A673 (cell line): ENCODE results near the gene MAP4K4. TPM values are rescaled to one million over a fixed set of nuclear protein-coding genes. Genes with fewer than 3 reads are reported as not detected.

Experiments used
- BruUV-seq: library from RNA; stranded (reverse); fragments of 400-500 nt; replicated peaks from 2 replicates; lab custom pipeline; 2021; lab: Mats Ljungman, UMichigan
- CTCF ChIA-PET: fragments of 300-600 bp; sonication (Branson Sonifier 250); formaldehyde crosslinking; loops from one replicate; lab custom pipeline; 2022; ENCODE audit warnings: antibody characterized with exemption; lab: Charles Lee
- POLR2A ChIA-PET: fragments of 300-600 bp; sonication (Branson Sonifier 250); formaldehyde crosslinking; loops from one replicate; lab custom pipeline; 2022; ENCODE audit warnings: antibody characterized with exemption; ENCODE audit not compliant: low non-redundant PET; lab: Charles Lee
- DNase-seq: peaks from one replicate; pipeline ENCODE4 v3.0.0-alpha.2; 2015; ENCODE audit warnings: low spot score
- H3K27ac ChIP-seq: fragments of 200-600 bp; sonication (generic); 2 replicates; pipeline ENCODE4 v1.5.1; 2016; ENCODE audit warnings: mixed run types, low read depth, mild to moderate bottlenecking, mixed read lengths, antibody characterized with exemption, low read length; ENCODE audit not compliant: poor library complexity, severe bottlenecking
- H3K27me3 ChIP-seq: fragments of 200-600 bp; sonication (generic); replicated peaks from 2 replicates; pipeline ENCODE4 v1.6.1; 2017; ENCODE audit warnings: mixed run types, low read depth, mild to moderate bottlenecking, mixed read lengths, antibody characterized with exemption, low read length; ENCODE audit not compliant: insufficient read depth, poor library complexity
- H3K36me3 ChIP-seq: fragments of 200-600 bp; sonication (generic); 2 replicates; pipeline ENCODE4 v1.6.1; 2016; ENCODE audit warnings: mixed run types, mild to moderate bottlenecking, mixed read lengths, antibody characterized with exemption, low read length; ENCODE audit not compliant: insufficient read depth, poor library complexity, severe bottlenecking
- H3K4me1 ChIP-seq: fragments of 200-600 bp; sonication (generic); 2 replicates; pipeline ENCODE4 v1.6.1; 2017; ENCODE audit warnings: mixed run types, mild to moderate bottlenecking, mixed read lengths, antibody characterized with exemption, low read length; ENCODE audit not compliant: insufficient read depth, poor library complexity, severe bottlenecking
- H3K4me3 ChIP-seq: fragments of 200-600 bp; sonication (generic); 2 replicates; pipeline ENCODE4 v1.5.1; 2016; ENCODE audit warnings: low read depth, mixed run types, mild to moderate bottlenecking, mixed read lengths, low read length; ENCODE audit not compliant: poor library complexity, severe bottlenecking
- H3K9me3 ChIP-seq: fragments of 200-600 bp; sonication (generic); 2 replicates; pipeline ENCODE4 v1.6.1; 2016; ENCODE audit warnings: mixed run types, low read depth, mild to moderate bottlenecking, mixed read lengths, antibody characterized with exemption, low read length; ENCODE audit not compliant: poor library complexity, severe bottlenecking
- EZH2 ChIP-seq: fragments of 200-600 bp; sonication (generic); IDR thresholded peaks from 2 replicates; pipeline ENCODE4 v1.6.1; 2017; ENCODE audit warnings: borderline replicate concordance, low read depth, mild to moderate bottlenecking, mixed read lengths, antibody characterized with exemption, low read length; ENCODE audit not compliant: poor library complexity, severe bottlenecking
- intact Hi-C: fragments of 100-400 bp; cut with micrococcal nuclease; formaldehyde crosslinking; loops from one replicate; pipeline ENCODE4 v1.10.0; 2022; ENCODE audit not compliant: unreplicated experiment
- total RNA-seq: library from RNA; stranded (reverse); gene quantifications from 2 replicates; pipeline ENCODE4 v1.2.3, GENCODE V29; 2021
- TF ChIP-seq, protein P1 (sequence below): fragments of 300-800, 200-600 bp; sonication (generic); conservative IDR thresholded peaks from 2 replicates; pipeline ENCODE4 v1.5.1; 2017; ENCODE audit warnings: low read depth, mild to moderate bottlenecking, antibody characterized with exemption, low read length, moderate library complexity, mixed read lengths

Gene MAP4K4
- total RNA-seq, 1 experiment from 2014 or later: 157 TPM

DNA sequence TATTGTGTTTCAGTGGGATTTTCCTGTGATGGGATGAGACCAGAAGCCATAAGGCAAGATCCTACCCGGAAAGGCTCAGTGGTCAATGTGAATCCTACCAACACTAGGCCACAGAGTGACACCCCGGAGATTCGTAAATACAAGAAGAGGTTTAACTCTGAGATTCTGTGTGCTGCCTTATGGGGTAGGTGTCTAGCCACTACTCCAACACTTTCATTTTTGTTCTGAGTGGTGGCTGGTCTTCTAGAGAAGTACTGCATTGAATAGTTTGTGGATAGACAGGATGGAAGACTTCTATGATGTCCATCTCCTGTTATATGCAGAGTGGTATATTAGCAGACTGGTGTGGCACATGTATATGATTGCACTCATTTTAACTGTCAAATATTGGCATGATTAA, 176.6 kb downstream of the MAP4K4 start:
- Histone ChIP-seq H3K9me3 (no peaks in the 10 kb centered on the region), H3K4me3 (no peak overlapping the region), H3K36me3 (peaks cover 90% of the 10 kb centered on the region), H3K27ac (no peak overlapping the region), H3K4me1 (no peaks in the 10 kb centered on the region), H3K27me3 (no peaks in the 10 kb centered on the region)
- ChIA-PET CTCF (no interaction called here), POLR2A (no interaction called here)
- no TSS peak for BruUV-seq
- intact Hi-C loops: loop anchor here (10.0 kb wide), 1 partner anchor 459 kb away; no protein-coding TSS in a partner anchor
- no peak for DNase-seq
- no peak for TF ChIP-seq EZH2
- TF ChIP-seq, protein P1, sequence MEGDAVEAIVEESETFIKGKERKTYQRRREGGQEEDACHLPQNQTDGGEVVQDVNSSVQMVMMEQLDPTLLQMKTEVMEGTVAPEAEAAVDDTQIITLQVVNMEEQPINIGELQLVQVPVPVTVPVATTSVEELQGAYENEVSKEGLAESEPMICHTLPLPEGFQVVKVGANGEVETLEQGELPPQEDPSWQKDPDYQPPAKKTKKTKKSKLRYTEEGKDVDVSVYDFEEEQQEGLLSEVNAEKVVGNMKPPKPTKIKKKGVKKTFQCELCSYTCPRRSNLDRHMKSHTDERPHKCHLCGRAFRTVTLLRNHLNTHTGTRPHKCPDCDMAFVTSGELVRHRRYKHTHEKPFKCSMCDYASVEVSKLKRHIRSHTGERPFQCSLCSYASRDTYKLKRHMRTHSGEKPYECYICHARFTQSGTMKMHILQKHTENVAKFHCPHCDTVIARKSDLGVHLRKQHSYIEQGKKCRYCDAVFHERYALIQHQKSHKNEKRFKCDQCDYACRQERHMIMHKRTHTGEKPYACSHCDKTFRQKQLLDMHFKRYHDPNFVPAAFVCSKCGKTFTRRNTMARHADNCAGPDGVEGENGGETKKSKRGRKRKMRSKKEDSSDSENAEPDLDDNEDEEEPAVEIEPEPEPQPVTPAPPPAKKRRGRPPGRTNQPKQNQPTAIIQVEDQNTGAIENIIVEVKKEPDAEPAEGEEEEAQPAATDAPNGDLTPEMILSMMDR: no peak

DNA sequence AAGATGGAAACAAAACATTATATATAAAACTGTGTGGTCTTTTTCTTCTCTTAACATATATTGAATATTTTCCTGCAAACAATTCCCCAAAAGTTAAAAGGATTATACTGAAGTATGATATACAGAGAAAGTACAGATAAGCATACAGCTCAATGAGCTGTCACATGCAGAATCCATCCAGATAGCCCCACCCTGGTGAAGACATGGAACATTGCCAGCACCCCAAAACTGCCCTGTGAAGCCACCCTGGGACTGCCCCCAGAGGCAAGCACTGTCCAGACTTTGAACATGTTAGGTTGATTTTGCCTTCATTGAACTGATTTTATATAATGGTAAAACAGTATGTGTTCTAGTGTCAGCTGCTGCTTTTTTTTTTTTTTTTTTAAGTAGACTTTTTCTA, 182.0 kb downstream of the MAP4K4 start:
- H3K9me3 ChIP-seq: no peaks in the 10 kb centered on the region
- peaks cover 58% of the 10 kb centered on the region for H3K36me3 ChIP-seq
- no TSS peak for BruUV-seq
- TF ChIP-seq, protein P1: no peak
- no peak for TF ChIP-seq EZH2
- DNase-seq: no peak
- no peak overlapping the region for H3K27ac ChIP-seq
- intact Hi-C loops: loop anchor here (10.0 kb wide), 1 partner anchor 465 kb away; no protein-coding TSS in a partner anchor
- H3K27me3 ChIP-seq: no peaks in the 10 kb centered on the region
- no peak overlapping the region for H3K4me3 ChIP-seq
- ChIA-PET CTCF (interaction anchor here (0.6 kb wide), 1 partner anchor 48 kb away, joined by 4 read pairs; no protein-coding TSS in a partner anchor), POLR2A (interaction anchor here (0.5 to 0.6 kb wide), 2 partner anchors 42 to 379 kb away, joined by 5 read pairs; no protein-coding TSS in a partner anchor)
- H3K4me1 ChIP-seq: peaks cover 28% of the 10 kb centered on the region

DNA sequence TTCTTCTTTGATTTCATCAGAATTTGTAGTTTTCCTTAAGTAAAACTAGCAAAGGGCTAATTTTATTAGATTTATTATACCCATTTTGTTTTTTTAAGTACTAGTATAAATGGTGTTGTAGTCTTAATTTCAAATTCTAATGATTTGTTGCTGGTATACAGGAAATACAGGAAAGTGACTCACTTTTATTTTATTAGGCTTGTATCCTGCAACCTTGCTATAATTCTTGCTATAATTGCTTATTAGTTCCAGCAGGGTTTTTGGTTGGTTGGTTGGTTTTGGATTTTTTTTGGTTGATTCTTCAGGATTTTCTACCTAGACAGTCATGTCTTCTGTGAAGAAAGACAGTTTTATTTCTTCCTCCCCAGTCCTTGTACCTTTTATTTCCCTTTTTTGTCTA, 183.6 kb downstream of the MAP4K4 start:
- TF ChIP-seq EZH2: no peak
- Histone ChIP-seq H3K4me3 (no peak overlapping the region), H3K27me3 (no peaks in the 10 kb centered on the region), H3K27ac (peak overlapping the region; percentile 11), H3K4me1 (peaks cover 29% of the 10 kb centered on the region), H3K36me3 (peaks cover 47% of the 10 kb centered on the region), H3K9me3 (no peaks in the 10 kb centered on the region)
- POLR2A ChIA-PET: interaction anchor here (0.6 kb wide), 1 partner anchor 17 kb away, joined by 5 read pairs; no protein-coding TSS in a partner anchor
- BruUV-seq: no TSS peak
- DNase-seq: peak; percentile 80
- intact Hi-C loops: loop anchor here (5.0 to 10.0 kb wide), 3 partner anchors 101 to 564 kb away; no protein-coding TSS in a partner anchor
- CTCF ChIA-PET: no interaction called here

DNA sequence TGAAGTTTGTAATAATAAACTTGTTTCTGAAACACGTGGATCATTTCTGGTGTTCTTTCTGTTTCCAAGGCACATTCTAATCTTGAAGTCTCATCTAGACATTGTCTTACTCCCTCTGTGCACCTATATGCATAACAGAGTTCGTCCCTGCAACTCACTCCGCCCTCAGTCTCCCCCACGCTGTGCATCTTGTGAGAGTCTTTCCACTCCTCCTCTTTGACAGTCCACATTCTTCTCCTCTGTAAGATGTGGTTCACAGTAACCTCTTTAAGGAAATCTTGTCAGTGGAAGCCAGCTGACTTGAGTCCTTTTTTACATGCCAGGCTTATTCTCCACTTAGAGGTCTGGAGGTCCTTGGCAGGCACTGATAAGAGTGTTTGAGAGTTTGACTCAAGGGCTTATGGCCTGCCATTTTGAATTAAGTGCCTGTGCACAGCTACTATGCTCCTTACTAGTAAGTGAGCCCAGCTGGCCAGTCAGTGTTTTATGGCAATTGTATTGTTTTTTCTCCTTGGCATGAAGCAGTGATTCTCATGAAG, 185.3 kb downstream of the MAP4K4 start:
- ChIA-PET POLR2A (no interaction called here), CTCF (interaction anchor here (0.7 kb wide), 1 partner anchor 352 kb away, joined by 4 read pairs; no protein-coding TSS in a partner anchor)
- DNase-seq: no peak
- Histone ChIP-seq H3K27ac (no peak overlapping the region), H3K27me3 (no peaks in the 10 kb centered on the region), H3K4me1 (peaks cover 29% of the 10 kb centered on the region), H3K36me3 (peaks cover 44% of the 10 kb centered on the region), H3K9me3 (no peaks in the 10 kb centered on the region), H3K4me3 (no peak overlapping the region)
- intact Hi-C loops: loop anchor here (5.0 to 10.0 kb wide), 3 partner anchors 99 to 562 kb away; no protein-coding TSS in a partner anchor
- TF ChIP-seq, protein P1: no peak
- TF ChIP-seq EZH2: no peak
- no TSS peak for BruUV-seq
